PC-3 (cell line): Measurements from ENCODE around the gene KRT85. TPM values are rescaled to one million over a fixed set of nuclear protein-coding genes. Genes with fewer than 3 reads are reported as not detected.

ENCODE experiments used
- ATAC-seq: fragments of 200-7000 bp; cut with Tn5 transposase; 2 replicates; pipeline ENCODE4 v1.9.1; 2020; ENCODE audit warnings: mild to moderate bottlenecking, moderate library complexity
- BruUV-seq: library from RNA; stranded (reverse); fragments of 400-500 nt; replicated peaks from 2 replicates; lab custom pipeline; 2021; lab: Mats Ljungman, UMichigan
- CTCF ChIA-PET: fragments of 300-600 bp; sonication (Branson Sonifier 250); formaldehyde crosslinking; loops from one replicate; lab custom pipeline; 2022; ENCODE audit warnings: antibody characterized with exemption; lab: Charles Lee
- POLR2A ChIA-PET: fragments of 300-600 bp; sonication (Branson Sonifier 250); formaldehyde crosslinking; loops from one replicate; lab custom pipeline; 2022; ENCODE audit warnings: antibody characterized with exemption; ENCODE audit not compliant: unreplicated experiment; lab: Charles Lee
- DNase-seq: peaks from one replicate; pipeline ENCODE4 v3.0.0-alpha.2; 2015
- H2AFZ ChIP-seq: fragments of 300-600 bp; sonication (generic); 2 replicates; pipeline ENCODE4 v1.6.0; 2016; ENCODE audit warnings: antibody characterized with exemption, low read length
- H3F3A ChIP-seq: fragments of 300-600 bp; sonication (generic); one replicate; pipeline ENCODE4 v1.6.0; 2017; ENCODE audit warnings: antibody characterized with exemption, low read length, control low read depth, mild to moderate bottlenecking; ENCODE audit not compliant: unreplicated experiment
- H3K27ac ChIP-seq: fragments of 300-600 bp; sonication (generic); 2 replicates; pipeline ENCODE4 v1.5.1; 2016; ENCODE audit warnings: mild to moderate bottlenecking, low read length
- H3K27me3 ChIP-seq: fragments of 300-600 bp; sonication (generic); 2 replicates; pipeline ENCODE4 v1.6.1; 2016; ENCODE audit warnings: low read length, mixed read lengths
- H3K36me3 ChIP-seq: fragments of 300-600 bp; sonication (generic); 2 replicates; pipeline ENCODE4 v1.6.1; 2016; ENCODE audit warnings: low read depth, mixed run types, low read length, mixed read lengths
- H3K4me1 ChIP-seq: fragments of 300-600 bp; sonication (generic); 2 replicates; pipeline ENCODE4 v1.5.1; 2016; ENCODE audit warnings: low read length; ENCODE audit not compliant: insufficient read depth
- H3K4me2 ChIP-seq: fragments of 300-600 bp; sonication (generic); 2 replicates; pipeline ENCODE4 v1.6.0; 2016; ENCODE audit warnings: low read length
- H3K4me3 ChIP-seq: fragments of 300-600 bp; sonication (generic); 2 replicates; pipeline ENCODE4 v1.5.1; 2016; ENCODE audit warnings: mild to moderate bottlenecking, low read length, mixed read lengths
- H3K79me2 ChIP-seq: fragments of 300-600 bp; sonication (generic); 2 replicates; pipeline ENCODE4 v1.6.1; 2017; ENCODE audit warnings: low read length, mixed read lengths
- H3K9ac ChIP-seq: fragments of 300-600 bp; sonication (generic); 2 replicates; pipeline ENCODE4 v1.6.0; 2016; ENCODE audit warnings: mild to moderate bottlenecking, low read length
- H3K9me2 ChIP-seq: fragments of 300-600 bp; sonication (generic); replicated peaks from 2 replicates; pipeline ENCODE4 v1.6.1; 2016; ENCODE audit warnings: mixed run types, low read length, mixed read lengths
- H3K9me3 ChIP-seq: fragments of 300-600 bp; sonication (generic); 2 replicates; pipeline ENCODE4 v1.6.1; 2016; ENCODE audit warnings: low read length, mixed read lengths
- H4K20me1 ChIP-seq: fragments of 300-600 bp; sonication (generic); 2 replicates; pipeline ENCODE4 v1.6.1; 2016; ENCODE audit warnings: low read length, mixed read lengths
- EZH2 ChIP-seq: fragments of 300-600 bp; sonication (generic); IDR thresholded peaks from one replicate; pipeline ENCODE4 v1.6.1; 2017; ENCODE audit warnings: antibody characterized with exemption, mild to moderate bottlenecking, low read length; ENCODE audit not compliant: unreplicated experiment
- EZH2phosphoT487 ChIP-seq: fragments of 300-600 bp; sonication (generic); IDR thresholded peaks from 2 replicates; pipeline ENCODE4 v1.6.1; 2018; ENCODE audit warnings: mild to moderate bottlenecking, antibody characterized with exemption, low read length, borderline replicate concordance
- intact Hi-C: fragments of 100-400 bp; cut with micrococcal nuclease; formaldehyde crosslinking; loops from 2 replicates; pipeline ENCODE4 v1.9.0; 2023
- total RNA-seq: library from RNA; depleted of rRNA; stranded (reverse); fragments of >200 nt; gene quantifications from 2 replicates; pipeline ENCODE4 v1.2.3, GENCODE V29; 2014
- TF ChIP-seq, protein P1 (sequence below): fragments of 300-600 bp; sonication (generic); conservative IDR thresholded peaks from 2 replicates; pipeline ENCODE4 v1.5.1; 2017; ENCODE audit warnings: antibody characterized with exemption, low read depth, mild to moderate bottlenecking, low read length

Gene KRT85
- total RNA-seq, 1 experiment from 2014 or later: not detected

- DNase-seq (no peak), ATAC-seq (no peak)
- intact Hi-C loops: no loop called here
- H3K9me3 ChIP-seq: no peaks in the 10 kb centered on the region
- H3K4me1 ChIP-seq: peaks cover 3% of the 10 kb centered on the region; the same call in 1 of the 2 replicates
- H3K27ac ChIP-seq: no peak overlapping the region
- no peaks in the 10 kb centered on the region for H3F3A ChIP-seq
- H3K79me2 ChIP-seq: no peaks in the 10 kb centered on the region
- H2AFZ ChIP-seq: no peak overlapping the region
- no peaks in the 10 kb centered on the region for H3K27me3 ChIP-seq
- no peaks in the 10 kb centered on the region for H3K9me2 ChIP-seq
- ChIA-PET POLR2A (no interaction called here), CTCF (no interaction called here)
- no peak overlapping the region for H3K4me2 ChIP-seq
- no peak overlapping the region for H3K4me3 ChIP-seq
- no peak for TF ChIP-seq EZH2phosphoT487
- no TSS peak for BruUV-seq
- H3K9ac ChIP-seq: no peak overlapping the region
- H4K20me1 ChIP-seq: no peaks in the 10 kb centered on the region
- no peaks in the 10 kb centered on the region for H3K36me3 ChIP-seq
These were observed 4.1 kb downstream of the KRT85 start for GRCh38 chr12:52363111-52363679.

GRCh38 chr12:52362118-52362726 is 5.1 kb downstream of the KRT85 start:
- Histone ChIP-seq H3K9ac (no peak overlapping the region), H3K4me2 (no peak overlapping the region), H3K4me1 (peaks cover 3% of the 10 kb centered on the region; the same call in 1 of the 2 replicates), H3K9me2 (no peaks in the 10 kb centered on the region), H3K79me2 (no peaks in the 10 kb centered on the region), H3F3A (no peaks in the 10 kb centered on the region), H3K27me3 (no peaks in the 10 kb centered on the region), H3K4me3 (no peak overlapping the region), H3K9me3 (no peaks in the 10 kb centered on the region), H2AFZ (no peak overlapping the region), H4K20me1 (no peaks in the 10 kb centered on the region), H3K36me3 (no peaks in the 10 kb centered on the region), H3K27ac (no peak overlapping the region)
- intact Hi-C loops: no loop called here
- ChIA-PET CTCF (no interaction called here), POLR2A (no interaction called here)
- no peak for ATAC-seq
- TF ChIP-seq, protein P1, sequence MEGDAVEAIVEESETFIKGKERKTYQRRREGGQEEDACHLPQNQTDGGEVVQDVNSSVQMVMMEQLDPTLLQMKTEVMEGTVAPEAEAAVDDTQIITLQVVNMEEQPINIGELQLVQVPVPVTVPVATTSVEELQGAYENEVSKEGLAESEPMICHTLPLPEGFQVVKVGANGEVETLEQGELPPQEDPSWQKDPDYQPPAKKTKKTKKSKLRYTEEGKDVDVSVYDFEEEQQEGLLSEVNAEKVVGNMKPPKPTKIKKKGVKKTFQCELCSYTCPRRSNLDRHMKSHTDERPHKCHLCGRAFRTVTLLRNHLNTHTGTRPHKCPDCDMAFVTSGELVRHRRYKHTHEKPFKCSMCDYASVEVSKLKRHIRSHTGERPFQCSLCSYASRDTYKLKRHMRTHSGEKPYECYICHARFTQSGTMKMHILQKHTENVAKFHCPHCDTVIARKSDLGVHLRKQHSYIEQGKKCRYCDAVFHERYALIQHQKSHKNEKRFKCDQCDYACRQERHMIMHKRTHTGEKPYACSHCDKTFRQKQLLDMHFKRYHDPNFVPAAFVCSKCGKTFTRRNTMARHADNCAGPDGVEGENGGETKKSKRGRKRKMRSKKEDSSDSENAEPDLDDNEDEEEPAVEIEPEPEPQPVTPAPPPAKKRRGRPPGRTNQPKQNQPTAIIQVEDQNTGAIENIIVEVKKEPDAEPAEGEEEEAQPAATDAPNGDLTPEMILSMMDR: peak; percentile 51; the same call in 1 of the 2 replicates
- no peak for TF ChIP-seq EZH2
- no peak for TF ChIP-seq EZH2phosphoT487
- no peak for DNase-seq
- BruUV-seq: no TSS peak

GRCh38 chr12:52361553-52361952 is 5.7 kb downstream of the KRT85 start:
- CTCF ChIA-PET: no interaction called here

More at GRCh38 chr12:52361553-52361952, 5.7 kb downstream of the KRT85 start:
- Histone ChIP-seq H2AFZ (no peak overlapping the region), H3F3A (no peaks in the 10 kb centered on the region), H3K4me3 (no peak overlapping the region), H3K36me3 (no peaks in the 10 kb centered on the region), H3K9ac (no peak overlapping the region), H3K27me3 (no peaks in the 10 kb centered on the region), H4K20me1 (no peaks in the 10 kb centered on the region), H3K27ac (no peak overlapping the region), H3K79me2 (no peaks in the 10 kb centered on the region), H3K9me3 (no peaks in the 10 kb centered on the region), H3K4me2 (no peak overlapping the region), H3K4me1 (peaks cover 3% of the 10 kb centered on the region; the same call in 1 of the 2 replicates), H3K9me2 (no peaks in the 10 kb centered on the region)
- DNase-seq (no peak), ATAC-seq (no peak)
- POLR2A ChIA-PET: no interaction called here
- intact Hi-C loops: no loop called here
- BruUV-seq: no TSS peak
- no peak for TF ChIP-seq EZH2
- TF ChIP-seq EZH2phosphoT487: no peak
